Mesangial cell (primary cell): ENCODE data around the gene RHOXF2. TPM values are rescaled to one million over a fixed set of nuclear protein-coding genes. Genes with fewer than 3 reads are reported as not detected.

ENCODE experiments used
- total RNA-seq: library from RNA; depleted of rRNA; stranded (reverse); fragments of >200 nt; gene quantifications from 2 replicates; pipeline ENCODE4 v1.2.3, GENCODE V29; 2015

The RHOXF2 gene, protein sequence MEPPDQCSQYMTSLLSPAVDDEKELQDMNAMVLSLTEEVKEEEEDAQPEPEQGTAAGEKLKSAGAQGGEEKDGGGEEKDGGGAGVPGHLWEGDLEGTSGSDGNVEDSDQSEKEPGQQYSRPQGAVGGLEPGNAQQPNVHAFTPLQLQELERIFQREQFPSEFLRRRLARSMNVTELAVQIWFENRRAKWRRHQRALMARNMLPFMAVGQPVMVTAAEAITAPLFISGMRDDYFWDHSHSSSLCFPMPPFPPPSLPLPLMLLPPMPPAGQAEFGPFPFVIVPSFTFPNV
- not detected in 2 replicates for total RNA-seq

DNA sequence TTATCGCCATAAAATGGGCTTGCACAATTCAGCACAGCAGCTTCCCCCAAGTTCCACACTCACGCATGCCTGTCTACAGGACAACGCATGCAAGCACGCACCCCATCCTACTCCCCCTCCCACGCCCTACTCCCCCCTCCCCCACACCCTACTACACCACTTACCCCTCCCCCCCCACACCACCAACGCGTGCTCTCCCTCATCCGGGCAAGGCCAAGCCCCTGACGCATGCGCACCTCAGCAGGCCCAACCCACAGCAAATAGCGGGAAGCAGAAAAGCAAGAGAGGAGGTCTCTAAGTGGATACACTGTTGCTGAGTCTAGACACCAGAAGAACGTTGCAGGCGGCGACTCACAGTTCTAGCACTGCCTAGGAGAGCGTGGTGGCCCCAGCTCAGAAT lies at the start of gene RHOXF2:
Gene RHOXF2, plus strand, starts transcription at position 301 of the 400 bp plus-strand sequence. CDS start 138 bp downstream, outside the sequence.

DNA sequence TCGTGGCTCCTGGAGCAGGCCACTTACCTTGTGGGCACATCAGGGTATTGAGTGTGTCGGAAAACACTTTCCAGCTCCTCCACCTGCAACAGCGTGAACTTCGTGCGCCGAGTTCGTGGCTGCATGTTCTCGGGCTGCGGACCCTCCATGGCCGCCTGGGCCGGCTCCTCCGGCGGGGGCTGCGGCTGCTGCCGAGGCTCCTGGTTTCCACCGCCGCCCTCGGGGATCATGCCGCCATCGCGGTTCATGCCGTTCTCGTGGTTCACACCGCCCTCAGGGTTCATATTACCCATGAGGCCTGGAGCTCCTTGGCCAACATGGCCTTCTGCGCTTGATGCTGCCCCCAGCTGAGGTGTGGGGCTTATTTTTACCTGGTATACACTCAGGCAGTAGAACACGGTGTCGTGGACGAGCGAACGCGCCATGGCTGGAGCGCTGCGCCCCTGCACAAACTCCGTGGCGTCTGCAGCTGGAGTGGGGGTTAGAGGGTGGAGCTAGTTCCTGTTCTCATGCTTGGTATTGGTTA lies 42.9 kb upstream of the RHOXF2 start, which contains the start of gene RHOXF1:
Gene RHOXF1, minus strand, starts transcription at position 476 of the 526 bp plus-strand sequence. Its CDS starts 51 bp downstream, at position 425.

Other genes starting within 250 kb of the RHOXF2 start
- gene NKAP, start 214.9 kb upstream of the RHOXF2 start, total RNA-seq, result 2.9 and 3.4 TPM in 2 replicates
- gene RHOXF2B, start 80.9 kb upstream of the RHOXF2 start, total RNA-seq, result not detected in 2 replicates
- not detected in 2 replicates for gene RHOXF1, start 42.7 kb upstream of the RHOXF2 start, total RNA-seq
- gene ZBTB33, start 92.2 kb downstream of the RHOXF2 start, total RNA-seq, result 7.8 and 8.9 TPM in 2 replicates
- gene TMEM255A, start 152.8 kb downstream of the RHOXF2 start, total RNA-seq, result 0.16 and 0.89 TPM in 2 replicates
- not detected in 2 replicates for gene ATP1B4, start 203.5 kb downstream of the RHOXF2 start, total RNA-seq